Measurements from ENCODE around the gene CBARP.
A peak's percentile ranks its signal among the peaks of the same experiment; 100 is the strongest.

CBARP gene

DNA sequence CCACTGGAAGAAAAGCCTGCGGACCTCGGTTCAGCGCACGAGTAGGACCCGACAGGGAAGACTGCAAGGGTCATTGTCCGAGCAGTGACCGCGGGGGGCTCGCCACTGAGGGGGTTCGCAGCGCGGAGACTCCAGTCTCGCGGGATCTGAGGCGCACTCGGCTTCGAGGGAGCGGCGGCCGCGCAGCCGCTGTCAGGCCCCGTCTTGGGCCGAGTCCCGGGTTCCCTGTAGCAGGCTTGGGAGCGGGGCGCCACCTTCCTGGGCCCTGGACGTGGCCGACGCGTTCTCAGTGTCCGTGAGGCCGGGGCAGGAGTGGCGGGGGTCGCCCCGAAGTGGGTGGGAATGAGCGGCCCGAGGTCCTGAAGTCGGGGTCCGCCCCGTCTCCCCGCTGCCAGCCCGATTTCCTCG lies 37.1 kb upstream of the CBARP start:
- no peak for DNase-seq

DNA sequence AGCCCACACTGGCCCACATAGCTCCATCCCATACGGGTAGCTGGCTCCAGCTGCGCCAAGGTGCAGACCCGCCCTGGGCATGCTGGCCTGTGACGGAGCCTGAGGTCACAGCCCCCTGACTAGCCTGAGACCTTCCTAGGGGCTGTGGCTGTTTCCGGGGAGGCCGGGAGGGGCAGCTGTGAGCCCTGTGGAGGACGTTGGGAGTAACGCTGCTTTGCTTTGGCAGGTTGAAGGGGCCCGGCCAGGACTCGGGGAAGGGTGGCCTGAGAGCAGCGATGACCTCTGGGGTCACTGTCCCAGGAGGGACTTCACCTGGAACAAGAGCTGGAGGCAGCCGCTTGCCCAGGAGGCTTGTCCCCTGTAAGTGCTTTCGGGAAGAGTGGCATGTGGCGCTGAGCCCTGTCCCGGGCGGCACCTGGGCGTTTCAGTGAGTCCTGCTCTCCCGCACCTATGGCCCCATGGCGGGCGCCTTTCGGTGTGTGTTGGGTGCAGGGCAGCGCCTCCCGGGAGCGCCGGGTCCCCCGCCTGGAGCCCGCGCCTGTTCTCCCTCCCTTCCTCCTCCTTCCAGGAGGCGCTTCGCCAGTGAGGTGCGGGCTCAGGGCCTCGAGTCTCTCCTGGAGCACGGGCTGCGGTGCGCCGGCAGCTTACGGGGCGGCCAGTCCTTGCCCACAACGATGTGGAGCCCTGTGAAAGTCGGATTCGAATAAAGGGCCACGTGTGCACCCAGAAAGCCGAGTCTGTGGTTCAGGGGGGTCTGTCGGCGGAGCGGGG lies 36.5 kb upstream of the CBARP start:
- no peak for DNase-seq

DNA sequence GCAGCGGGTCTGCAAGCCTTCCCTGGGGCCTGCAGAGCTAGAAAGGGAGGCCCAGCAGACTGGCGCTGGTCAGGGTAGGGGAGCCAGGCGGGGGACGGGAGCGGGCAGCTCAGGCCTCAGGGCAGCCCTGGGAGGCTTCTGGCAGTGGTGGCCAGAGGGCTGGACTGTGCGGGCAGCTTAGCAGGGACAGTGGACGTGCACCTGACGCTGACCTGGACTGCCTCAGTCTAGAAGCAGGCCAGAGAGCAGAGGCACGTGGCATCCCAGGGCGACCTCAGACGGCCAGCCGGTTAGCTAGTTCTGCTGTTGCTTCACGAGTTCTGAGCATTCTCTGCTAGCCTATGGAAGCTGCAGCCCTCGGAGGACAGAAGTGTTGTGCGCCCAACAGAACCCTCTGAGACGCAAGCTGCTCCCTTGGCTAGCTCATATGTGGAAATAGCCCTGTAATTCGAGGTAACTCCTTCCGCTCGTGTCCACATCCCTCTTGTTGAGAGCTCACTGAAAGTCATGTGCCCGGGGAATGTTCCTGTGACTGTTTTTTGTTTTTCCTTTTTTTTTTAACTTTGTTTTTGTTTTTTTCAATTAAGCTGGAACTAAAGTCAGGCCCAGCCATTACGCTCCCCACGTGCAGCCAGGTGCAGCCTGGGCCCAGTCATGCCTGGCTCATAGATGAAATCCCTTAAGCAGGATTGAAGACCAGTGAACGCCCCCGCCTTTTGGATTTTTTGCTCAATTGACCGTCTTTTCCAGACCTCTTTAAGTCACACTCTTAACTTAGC lies 35.6 kb upstream of the CBARP start:
- DNase-seq = no peak

DNA sequence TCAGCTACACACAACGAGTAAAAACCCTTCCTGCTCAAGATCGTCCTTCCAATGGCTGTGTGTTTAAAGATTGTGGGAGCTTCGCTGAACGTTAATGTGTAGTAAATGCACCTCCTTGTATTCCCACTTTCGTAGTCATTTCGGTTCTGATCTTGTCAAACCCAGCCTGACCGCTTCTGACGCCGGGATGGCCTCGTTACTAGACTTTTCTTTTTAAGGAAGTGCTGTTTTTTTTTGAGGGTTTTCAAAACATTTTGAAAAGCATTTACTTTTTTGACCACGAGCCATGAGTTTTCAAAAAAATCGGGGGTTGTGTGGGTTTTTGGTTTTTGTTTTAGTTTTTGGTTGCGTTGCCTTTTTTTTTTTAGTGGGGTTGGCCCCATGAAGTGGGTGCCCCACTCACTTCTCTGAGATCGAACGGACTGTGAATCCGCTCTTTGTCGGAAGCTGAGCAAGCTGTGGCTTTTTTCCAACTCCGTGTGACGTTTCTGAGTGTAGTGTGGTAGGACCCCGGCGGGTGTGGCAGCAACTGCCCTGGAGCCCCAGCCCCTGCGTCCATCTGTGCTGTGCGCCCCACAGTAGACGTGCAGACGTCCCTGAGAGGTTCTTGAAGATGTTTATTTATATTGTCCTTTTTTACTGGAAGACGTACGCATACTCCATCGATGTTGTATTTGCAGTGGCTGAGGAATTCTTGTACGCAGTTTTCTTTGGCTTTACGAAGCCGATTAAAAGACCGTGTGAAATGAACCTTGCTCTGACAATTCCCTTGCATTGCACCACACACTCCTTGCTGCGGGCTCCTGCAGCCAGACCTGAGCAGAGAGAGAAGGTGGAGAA lies 34.8 kb upstream of the CBARP start:
- DNase-seq = no peak

DNA sequence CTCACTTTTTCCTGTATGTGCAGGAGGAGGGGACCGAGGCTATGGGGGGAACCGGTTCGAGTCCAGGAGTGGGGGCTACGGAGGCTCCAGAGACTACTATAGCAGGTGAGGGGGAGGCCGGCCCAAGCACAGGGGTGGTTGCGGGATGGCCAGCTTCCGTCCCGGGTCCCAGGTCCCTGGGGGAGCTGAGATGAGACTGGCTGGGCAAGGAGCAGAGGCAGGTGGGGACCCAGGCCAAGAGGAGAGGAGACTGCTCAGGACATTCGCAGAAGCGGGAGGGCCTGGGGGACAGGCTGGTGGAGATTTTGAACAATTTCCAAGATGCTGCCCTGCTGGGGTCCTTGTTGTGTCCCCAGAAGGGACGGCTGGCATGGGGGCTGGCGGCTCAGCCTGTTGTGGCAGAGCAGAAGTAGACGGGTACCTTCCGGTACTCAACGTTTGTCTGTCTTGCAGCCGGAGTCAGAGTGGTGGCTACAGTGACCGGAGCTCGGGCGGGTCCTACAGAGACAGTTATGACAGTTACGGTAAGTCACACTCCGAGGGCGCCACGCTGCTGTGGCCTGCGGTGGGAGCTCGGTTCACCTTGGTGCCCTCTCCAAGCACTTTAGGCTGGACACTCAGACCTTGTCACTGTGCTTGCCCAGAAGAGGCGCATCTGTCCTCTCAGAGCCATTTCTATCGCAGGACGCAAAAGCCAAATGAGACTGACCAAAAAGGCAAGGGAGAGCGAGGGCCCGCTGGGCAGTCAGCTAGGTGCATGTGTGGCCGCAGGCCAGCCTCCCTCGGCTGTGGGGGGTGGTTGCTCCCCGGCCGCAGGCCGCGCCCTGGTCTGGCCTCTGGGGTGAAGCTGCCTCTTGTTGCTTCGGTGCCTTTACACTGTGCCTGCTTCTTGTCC lies 34.0 kb upstream of the CBARP start:
- no peak for DNase-seq

DNA sequence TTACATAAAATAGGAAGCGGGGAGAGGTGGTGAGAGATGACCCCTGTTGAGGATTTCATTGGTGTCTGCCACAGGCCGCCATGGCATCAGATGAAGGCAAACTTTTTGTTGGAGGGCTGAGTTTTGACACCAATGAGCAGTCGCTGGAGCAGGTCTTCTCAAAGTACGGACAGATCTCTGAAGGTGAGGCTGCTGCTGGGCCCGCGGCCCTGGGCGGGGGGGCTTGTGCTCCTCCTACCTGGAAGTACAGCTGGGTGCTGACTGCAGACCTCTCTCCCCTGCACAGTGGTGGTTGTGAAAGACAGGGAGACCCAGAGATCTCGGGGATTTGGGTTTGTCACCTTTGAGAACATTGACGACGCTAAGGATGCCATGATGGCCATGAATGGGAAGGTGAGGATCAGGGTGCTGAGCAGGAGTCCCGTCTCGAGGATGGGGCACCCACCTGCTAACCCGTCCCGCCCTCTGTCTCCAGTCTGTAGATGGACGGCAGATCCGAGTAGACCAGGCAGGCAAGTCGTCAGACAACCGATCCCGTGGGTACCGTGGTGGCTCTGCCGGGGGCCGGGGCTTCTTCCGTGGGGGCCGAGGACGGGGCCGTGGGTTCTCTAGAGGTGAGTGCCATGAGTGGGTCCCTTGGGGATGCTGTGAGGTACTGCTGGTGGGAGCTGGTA lies 33.2 kb upstream of the CBARP start:
- no peak for DNase-seq

DNA sequence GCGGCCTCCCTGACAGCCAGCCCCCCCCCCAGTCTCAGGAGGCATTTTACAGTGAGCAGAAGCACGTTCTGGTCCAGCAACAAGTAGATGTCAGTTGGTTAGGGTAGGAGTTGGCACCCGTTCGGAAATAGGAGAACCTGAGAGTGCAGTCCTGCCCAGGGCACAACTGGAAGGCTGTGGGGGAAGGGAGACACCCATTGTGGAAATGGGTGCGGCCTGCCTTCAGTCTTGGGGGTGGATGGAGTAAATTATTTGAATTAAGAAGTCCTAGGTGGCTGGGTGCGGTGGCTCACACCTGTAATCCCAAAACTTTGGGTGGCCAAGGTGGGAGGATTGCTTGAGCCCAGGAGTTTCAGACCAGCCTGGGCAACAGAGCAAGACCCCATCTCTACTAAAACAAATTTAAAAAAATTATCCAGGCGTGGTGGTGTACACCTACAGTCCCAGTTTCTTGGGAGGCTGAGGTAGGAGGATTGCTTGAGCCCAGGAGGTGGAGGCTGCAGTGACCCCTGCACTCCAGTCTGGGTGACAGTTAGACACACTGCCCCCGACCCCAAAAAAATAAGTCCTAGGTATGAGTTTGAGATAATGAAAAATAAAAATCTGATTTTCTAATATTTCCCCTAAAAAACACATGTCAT lies 32.5 kb upstream of the CBARP start:
- no peak for DNase-seq

DNA sequence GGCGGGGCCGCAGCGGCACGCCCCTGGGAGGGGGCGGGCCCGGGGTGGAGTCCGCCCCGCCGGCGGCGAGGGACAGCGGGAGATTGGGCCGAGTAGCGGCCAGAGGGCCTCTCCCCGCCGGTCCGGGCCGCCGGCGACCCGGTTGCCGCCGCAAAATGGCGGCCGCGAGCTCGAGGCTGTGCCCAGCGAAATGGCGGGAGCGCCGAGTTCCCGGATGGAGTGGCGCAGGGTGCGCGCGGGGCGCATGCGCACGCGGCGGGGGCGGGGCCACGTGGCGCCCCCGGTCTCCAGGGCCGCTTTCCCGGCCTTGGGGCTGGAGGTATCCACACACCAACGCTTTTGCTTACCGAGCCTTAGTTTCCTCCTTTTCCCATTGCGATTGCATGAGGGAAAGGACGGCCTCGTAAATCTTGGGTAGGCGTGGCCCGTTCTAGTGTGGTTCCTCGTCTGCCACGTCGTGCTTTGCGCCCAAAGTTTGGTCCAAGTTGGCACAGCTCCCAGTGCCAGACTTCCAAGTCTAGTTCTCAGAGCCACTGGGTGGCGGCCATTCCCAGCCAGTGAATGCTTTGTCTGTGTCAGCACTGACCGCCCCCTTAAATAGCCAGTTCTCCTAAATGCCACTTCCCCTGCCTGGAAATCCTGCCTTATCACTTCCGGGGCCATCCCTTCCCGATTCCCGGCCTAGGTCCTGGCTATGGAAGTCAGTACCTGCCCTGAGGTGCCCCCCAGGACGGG lies 31.8 kb upstream of the CBARP start:
- DNase-seq = peak; percentile 41

DNA sequence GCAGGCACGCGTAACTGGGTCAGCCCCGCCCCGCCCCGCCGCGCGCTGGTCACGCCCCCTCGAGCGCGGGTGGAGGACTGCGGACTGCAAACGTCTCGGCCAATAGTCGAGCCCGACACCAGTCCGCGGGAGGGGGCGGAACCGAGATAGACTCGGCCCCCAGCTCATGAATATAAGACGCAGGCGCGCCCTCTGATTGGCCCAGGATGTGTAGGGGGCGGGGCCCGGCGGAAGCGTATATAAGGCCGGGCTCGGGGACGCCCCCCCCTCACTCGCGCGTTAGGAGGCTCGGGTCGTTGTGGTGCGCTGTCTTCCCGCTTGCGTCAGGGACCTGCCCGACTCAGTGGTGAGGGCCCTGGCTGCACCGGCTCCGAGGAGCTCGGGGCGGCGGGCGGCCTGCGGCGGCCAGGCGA lies 31.3 kb upstream of the CBARP start, which contains the start of gene CIRBP:
TSS of gene CIRBP (plus strand) at position 268 of the 413 bp plus-strand sequence. CDS start 1,602 bp downstream, outside the sequence.
- peak; percentile 90 for DNase-seq

DNA sequence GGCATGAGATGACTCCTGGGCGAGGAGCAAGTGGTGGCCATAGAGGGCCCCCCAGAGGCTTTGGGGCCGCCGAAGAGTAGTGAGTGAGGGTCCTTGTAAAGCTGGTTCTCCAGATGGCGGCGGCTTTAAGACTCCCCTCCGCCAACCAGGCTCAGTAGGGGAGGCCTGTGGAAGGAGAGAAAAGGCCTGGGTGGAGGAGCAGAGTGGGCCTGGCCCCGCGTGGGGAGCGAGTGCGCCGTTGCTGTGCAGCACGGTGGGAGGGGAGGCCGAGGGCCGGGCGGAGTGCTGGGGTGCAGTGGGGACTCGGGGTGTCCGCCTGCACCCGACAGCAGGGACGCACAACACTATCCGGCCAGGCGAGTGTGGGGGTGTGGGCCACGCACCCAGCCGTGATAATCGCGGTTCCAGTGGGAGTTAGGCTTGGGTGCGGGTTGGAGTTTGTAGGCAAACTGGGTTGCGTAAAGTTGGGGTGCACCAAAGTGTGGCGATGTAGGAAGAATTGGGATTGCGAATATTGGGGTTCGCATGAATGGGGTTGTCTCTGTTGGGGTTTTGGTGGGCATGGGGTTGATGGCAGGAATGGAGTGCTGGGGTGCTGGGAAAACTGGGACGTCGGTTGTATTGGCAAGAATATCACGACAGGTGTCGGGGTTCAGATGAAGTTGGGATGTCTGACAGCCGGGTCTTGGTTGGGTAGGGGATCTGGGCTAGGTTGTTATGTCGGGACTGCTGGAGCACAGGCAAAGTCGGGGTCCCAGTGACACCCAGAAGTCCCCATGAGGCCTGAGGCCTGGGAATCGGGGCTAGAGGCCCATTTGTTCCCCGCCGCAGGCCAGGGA lies 30.6 kb upstream of the CBARP start:
- DNase-seq = no peak

DNA sequence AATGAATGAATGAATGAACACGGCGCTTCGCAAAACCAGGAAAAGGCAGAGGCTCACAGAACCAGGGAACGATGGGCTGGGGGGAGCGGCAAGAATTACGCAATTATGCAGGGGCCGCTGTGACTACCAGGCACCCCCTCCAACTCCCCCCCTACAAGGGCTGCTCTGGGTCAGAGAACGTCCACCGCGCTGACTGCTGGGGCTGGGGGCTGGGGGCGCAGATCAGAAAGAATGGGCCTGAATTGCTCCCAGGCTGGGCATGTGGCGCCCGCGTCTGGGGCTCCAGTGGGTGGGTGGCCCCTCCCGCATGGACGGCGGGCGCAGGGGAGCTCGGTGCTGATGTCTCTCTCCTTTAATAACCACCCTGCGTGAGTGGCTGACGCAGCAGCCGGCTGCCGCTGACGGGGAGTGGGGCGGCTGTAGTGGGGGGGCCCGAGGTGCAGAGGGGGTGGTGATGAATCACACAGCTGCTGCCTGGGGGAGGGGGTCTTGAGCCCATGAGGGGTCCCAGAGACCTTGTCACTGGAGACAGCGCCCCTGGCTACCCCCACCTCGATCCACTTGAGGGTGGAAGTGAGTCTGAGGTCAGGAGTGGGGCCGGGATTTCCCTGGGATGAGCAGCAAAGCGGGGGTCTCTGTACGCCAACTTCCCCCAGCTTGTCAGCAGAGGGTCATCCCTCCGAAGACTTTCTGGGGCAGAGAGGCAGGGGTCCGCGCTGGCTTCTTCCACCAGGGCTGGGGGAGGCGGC lies 29.8 kb upstream of the CBARP start:
- DNase-seq = no peak

DNA sequence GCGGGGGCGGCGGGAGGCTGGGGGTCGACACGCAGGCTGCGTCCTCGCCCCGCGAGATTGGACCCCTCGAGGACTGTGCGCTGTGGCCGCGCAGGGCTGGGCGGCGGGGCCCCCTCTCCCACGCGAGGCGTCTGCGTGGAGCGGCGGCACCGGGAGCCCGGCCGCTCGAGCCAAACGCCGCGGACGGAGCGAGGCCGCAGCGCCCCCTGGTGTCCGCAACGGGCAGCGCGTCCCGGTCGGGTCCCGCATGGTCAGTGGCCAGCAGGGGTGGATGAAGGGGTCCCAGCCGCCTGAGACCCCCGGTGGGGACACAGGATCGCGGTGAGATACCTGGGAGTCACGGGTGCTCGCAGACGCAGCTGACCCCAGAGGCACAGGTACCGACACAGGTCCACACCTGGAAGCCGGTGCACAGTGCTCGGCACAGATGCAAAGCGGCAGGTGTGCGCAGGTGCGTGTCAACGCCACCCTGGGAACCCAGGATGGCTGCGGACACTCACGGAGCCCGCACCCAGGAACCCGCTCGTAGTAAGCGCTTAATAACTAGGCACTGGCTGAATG lies 29.2 kb upstream of the CBARP start:
- DNase-seq = no peak

DNA sequence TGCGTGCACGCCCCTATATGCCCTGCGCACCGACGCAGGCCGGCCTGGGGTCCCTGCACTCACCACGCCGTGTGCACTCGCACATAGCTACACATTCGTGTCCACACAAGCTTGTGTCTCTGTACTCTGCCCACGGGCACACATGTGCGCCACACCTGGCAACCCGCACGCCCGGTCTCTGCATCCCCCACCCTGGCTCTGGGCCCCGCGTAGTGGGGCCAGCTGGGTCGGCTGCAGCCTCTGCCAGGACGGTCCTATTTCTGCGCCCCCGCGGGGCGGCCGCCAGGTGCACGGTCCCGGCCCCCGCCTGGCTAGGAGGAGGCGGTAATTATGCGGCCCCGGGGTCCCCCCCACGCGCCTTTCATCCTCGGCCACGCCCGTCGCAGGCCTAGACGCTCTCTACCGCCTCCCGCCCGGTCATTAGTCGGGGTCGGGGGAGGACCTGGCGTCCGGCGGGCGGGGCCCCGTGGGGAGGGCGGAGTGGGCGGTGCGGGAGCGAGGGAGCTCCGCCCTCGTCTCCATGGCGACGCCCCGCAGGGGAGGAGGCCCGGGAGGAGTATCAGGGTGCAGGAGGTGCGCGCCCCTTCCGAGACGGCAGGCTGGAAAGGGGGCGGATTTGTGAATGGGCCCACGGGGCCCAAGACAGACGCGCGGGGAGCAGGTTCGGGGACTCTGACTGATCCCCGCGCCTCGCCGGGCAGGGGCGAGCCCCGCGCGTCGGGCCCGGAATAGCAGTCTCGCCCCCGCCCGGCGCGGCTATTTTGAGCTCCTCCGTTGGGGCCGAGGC lies 28.5 kb upstream of the CBARP start:
- no peak for DNase-seq

DNA sequence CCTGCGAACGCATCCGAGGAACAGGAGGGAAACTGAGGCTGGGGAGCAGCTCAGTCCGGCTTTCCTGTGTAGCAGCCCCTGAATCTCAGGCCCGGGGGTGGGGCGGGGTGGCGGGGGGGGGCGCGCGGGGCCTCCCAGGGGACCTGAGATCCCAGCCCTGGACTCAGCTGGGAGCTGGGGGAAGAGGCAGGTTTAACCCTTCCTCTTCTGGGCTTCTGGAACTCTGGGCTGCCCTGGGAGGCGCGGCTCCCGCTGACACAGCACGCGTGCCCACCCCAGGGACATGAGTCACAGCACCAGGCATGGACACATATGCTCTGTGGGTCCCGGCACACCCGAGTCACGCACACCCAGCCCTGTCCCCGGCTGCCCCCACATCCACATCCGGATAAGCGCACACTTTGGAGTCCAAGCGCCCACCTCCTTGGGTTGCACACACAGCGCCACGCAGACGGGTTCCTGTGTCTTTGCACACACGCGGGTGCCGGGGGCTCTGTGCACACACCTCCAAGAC lies 27.9 kb upstream of the CBARP start:
- DNase-seq = no peak

DNA sequence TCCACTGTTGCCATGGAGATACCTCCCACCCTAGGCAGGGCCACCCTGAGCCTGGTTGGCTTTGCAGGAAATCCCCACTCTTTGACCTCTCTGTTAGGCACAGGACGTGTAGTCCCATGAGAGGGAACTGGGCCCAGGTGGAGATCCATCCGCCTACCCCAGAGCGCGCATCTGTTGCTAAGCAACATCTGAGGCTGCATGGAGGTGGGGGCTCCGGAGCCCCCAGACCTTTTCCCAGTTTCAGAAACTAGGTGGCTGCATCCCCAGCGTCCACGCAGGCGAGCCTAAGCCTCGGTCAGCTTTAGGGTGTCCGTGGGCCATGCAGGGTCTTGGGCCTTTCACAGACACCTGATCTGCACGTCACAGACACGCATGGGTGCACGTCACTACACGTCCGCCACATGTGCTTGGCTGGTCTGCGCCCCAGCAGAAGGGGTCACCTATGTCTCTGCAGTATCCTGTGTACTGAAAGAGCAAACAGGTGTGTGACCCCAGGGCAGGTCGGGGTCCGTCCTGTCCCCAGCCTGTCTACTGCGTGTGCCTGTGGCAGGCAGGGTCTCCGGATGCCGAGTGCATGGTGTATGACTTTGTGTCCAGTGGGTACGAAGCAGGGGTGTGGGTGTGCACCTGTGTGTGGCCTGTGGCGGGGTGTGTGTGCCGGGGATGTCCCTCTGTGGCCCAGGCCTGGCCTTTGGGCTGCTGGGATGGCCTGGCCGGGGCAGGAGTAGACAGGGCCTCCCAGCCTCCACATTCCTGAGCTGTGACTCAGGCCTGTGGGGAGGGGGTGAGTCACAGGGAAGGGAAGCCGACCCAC lies 27.2 kb upstream of the CBARP start:
- no peak for DNase-seq

DNA sequence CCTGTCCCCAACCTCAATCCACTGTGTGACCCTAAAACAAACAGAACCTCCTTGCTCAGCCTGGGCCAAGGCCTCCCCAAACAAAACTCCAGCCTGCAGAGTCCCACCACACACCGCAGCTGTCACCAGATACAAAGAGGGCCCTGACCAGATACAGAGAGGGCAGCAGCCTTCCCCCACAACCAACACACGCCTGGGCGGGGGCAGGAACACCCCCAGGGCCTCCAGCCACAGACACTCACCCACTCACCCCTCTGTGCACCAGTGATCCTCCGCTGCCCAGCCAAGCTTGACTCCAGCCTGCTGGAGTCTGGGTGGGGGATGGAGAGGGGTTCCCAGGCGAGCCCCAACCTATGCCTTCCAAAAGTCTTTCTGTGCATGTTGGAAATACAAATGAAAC lies 25.4 kb upstream of the CBARP start:
- no peak for DNase-seq
